Measurements from ENCODE around the gene TNFSF10. TPM values are rescaled to one million over a fixed set of nuclear protein-coding genes. Genes with fewer than 3 reads are reported as not detected.

TNFSF10 gene
- total and polyA plus RNA-seq, 7 donors = 17.9 to 76.8 (median 36.4) TPM

DNA sequence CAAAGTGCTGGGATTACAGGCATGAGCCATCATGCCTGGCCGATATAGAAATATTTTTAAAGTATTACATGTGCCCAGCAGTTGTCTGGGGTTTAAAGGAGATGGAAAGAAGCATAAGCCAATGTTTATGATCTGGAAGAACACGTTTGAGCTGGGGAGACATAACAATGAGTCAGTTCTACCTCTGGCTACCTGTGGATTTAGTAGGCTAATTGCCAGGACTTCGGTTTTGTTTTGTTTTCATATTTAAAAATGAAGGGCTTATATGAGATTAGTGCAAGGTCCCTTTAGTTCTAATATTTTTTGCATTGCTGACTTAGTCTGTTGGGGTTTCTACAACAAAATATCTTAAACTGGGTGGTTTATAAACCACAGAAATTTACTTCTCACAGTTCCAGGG is 22.9 kb upstream of the TNFSF10 start:
- H3K4me1 ChIP-seq = peaks cover 0 to 34% (median 18%) of the 10 kb centered on the region in 4 donors
- intact Hi-C loops (cut with DNase I) = no loop called here
- H3K27ac ChIP-seq = peak overlapping the region in 1 of 4 donors; percentile 4
- TF ChIP-seq, protein P1, sequence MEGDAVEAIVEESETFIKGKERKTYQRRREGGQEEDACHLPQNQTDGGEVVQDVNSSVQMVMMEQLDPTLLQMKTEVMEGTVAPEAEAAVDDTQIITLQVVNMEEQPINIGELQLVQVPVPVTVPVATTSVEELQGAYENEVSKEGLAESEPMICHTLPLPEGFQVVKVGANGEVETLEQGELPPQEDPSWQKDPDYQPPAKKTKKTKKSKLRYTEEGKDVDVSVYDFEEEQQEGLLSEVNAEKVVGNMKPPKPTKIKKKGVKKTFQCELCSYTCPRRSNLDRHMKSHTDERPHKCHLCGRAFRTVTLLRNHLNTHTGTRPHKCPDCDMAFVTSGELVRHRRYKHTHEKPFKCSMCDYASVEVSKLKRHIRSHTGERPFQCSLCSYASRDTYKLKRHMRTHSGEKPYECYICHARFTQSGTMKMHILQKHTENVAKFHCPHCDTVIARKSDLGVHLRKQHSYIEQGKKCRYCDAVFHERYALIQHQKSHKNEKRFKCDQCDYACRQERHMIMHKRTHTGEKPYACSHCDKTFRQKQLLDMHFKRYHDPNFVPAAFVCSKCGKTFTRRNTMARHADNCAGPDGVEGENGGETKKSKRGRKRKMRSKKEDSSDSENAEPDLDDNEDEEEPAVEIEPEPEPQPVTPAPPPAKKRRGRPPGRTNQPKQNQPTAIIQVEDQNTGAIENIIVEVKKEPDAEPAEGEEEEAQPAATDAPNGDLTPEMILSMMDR (IDR thresholded peaks at IDR 0.05) = no peak
- TF ChIP-seq EP300 (IDR thresholded peaks at IDR 0.05) = no peak
- TF ChIP-seq POLR2AphosphoS5 (IDR thresholded peaks at IDR 0.05) = no peak
- no peak for TF ChIP-seq POLR2A (IDR thresholded peaks at IDR 0.05)
- H3K4me3 ChIP-seq = no peak overlapping the region
- no peaks in the 10 kb centered on the region for H3K36me3 ChIP-seq
- no peak for DNase-seq
- H3K27me3 ChIP-seq = no peaks in the 10 kb centered on the region
- 23 to 63% methylated on average over 3 of the region's 3 CpGs for WGBS, 2 donors
- no peaks in the 10 kb centered on the region for H3K9me3 ChIP-seq

DNA sequence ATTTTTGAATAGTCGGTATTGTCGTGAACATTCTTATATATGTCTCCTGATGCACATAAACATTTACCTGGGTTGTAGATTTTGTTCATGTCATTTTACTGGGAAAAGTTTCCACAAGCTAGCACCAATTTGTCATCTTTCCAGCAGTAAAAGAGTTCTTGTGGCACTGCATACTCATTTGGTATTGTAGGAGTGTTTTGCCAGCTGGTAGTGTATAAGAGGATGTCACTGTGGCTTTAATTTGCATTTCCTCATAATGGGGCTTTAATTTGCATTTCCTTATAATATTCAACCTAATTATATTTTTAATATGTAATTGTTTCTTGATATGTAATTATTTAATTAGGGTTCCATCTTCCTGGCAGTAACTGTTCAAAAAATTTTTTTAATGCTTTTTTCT is 21.2 kb upstream of the TNFSF10 start:
- H3K27me3 ChIP-seq = no peaks in the 10 kb centered on the region
- no peak overlapping the region for H3K4me3 ChIP-seq
- WGBS, 2 donors = 78 to 94% methylated on average over 2 of the region's 2 CpGs
- intact Hi-C loops (cut with DNase I) = no loop called here
- H3K36me3 ChIP-seq = no peaks in the 10 kb centered on the region
- H3K4me1 ChIP-seq = peaks cover 0 to 27% (median 18%) of the 10 kb centered on the region in 4 donors
- no peak for DNase-seq
- H3K27ac ChIP-seq = no peak overlapping the region
- TF ChIP-seq POLR2AphosphoS5 (IDR thresholded peaks at IDR 0.05) (no peak), POLR2A (IDR thresholded peaks at IDR 0.05) (no peak)
- H3K9me3 ChIP-seq = no peaks in the 10 kb centered on the region

DNA sequence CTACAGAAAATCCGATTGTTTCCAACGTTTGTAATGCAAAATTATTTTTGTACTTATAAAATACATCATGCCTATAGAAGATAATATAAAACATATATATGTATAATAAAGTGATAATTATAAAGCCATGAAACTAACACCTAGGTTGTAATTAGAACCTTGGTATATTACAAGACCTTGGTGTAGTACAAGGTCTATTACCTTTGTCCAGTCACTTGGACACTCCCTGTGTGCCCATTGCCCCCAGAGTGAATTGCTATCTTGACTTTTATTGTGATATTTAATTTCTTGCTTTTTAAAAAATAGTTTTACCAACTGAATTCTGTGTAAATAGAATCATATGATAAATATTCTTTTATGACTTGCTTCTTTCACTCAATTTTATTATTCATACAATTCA is 20.7 kb upstream of the TNFSF10 start:
- no peaks in the 10 kb centered on the region for H3K36me3 ChIP-seq
- peaks cover 0 to 27% (median 18%) of the 10 kb centered on the region in 4 donors for H3K4me1 ChIP-seq
- no peaks in the 10 kb centered on the region for H3K27me3 ChIP-seq
- H3K9me3 ChIP-seq = no peaks in the 10 kb centered on the region
- TF ChIP-seq, protein P1 (IDR thresholded peaks at IDR 0.05) = no peak
- TF ChIP-seq POLR2A (IDR thresholded peaks at IDR 0.05) (no peak), EP300 (IDR thresholded peaks at IDR 0.05) (no peak), POLR2AphosphoS5 (IDR thresholded peaks at IDR 0.05) (no peak)
- no peak for DNase-seq
- H3K4me3 ChIP-seq = no peak overlapping the region
- intact Hi-C loops (cut with DNase I) = no loop called here
- 41 to 85% methylated on average over 2 of the region's 2 CpGs for WGBS, 2 donors
- H3K27ac ChIP-seq = no peak overlapping the region

DNA sequence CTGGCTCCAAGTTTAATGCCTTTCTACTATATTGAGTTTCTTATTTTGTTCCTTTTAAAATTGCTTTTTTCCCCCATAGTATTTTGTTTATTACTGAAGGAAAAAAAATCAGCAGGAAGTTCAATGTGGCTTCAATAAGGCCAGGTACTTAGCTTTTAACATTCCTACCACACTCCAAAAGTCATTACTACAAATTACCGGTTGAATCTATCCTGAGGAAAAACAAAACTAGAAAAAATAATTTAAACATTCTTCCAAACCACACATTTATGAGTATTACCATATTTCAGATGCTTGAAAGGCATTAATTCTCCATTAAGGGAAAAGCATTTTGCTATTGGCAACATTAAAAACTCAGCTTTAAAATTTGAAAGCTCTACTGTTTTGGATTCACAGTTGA is 20.2 kb upstream of the TNFSF10 start:
- TF ChIP-seq, protein P1 (IDR thresholded peaks at IDR 0.05) = no peak
- TF ChIP-seq EP300 (IDR thresholded peaks at IDR 0.05) (no peak), POLR2A (IDR thresholded peaks at IDR 0.05) (no peak), POLR2AphosphoS5 (IDR thresholded peaks at IDR 0.05) (no peak)
- intact Hi-C loops (cut with DNase I) = no loop called here
- peaks cover 0 to 27% (median 18%) of the 10 kb centered on the region in 4 donors for H3K4me1 ChIP-seq
- 73 to 74% methylated on average over 1 of the region's 1 CpG for WGBS, 2 donors
- H3K4me3 ChIP-seq = no peak overlapping the region
- no peaks in the 10 kb centered on the region for H3K36me3 ChIP-seq
- no peaks in the 10 kb centered on the region for H3K27me3 ChIP-seq
- H3K9me3 ChIP-seq = no peaks in the 10 kb centered on the region
- DNase-seq = no peak
- H3K27ac ChIP-seq = peak overlapping the region in 1 of 4 donors; percentile 67

DNA sequence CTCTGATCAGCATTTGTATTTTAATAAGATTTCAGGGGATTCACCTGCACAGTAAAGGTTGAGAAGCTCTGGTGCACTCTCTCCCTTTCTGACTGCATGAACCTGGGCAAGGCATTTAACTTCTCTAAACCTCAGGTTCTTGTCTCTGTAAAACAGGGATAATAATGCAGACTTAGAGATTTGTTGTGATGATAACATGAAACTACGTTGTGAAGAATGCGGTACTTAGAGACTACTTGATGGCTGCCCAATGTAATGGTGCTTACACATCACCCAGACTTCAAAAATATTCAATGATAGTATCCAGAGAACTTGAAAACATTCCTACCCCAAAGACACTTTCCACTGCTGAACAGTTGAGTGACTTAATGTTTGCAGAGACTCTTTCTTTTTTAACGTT is 19.8 kb upstream of the TNFSF10 start:
- H3K9me3 ChIP-seq = no peaks in the 10 kb centered on the region
- WGBS, 2 donors = 73 to 78% methylated on average over 3 of the region's 3 CpGs
- H3K4me3 ChIP-seq = no peak overlapping the region
- H3K4me1 ChIP-seq = peaks cover 0 to 27% (median 18%) of the 10 kb centered on the region in 4 donors
- peak overlapping the region in 2 of 4 donors; percentile 56 to 67 for H3K27ac ChIP-seq
- H3K36me3 ChIP-seq = no peaks in the 10 kb centered on the region
- no peaks in the 10 kb centered on the region for H3K27me3 ChIP-seq
- DNase-seq = no peak
- TF ChIP-seq, protein P1 (IDR thresholded peaks at IDR 0.05) = no peak
- TF ChIP-seq POLR2A (IDR thresholded peaks at IDR 0.05) (no peak), POLR2AphosphoS5 (IDR thresholded peaks at IDR 0.05) (peak in 2 of 4 donors; percentile 24 to 57)
- intact Hi-C loops (cut with DNase I) = no loop called here

Data from sigmoid colon (tissue), 7 donors.